GM19099 (cell line): ENCODE results near the gene PREP.

Source experiments
- POLR2A ChIP-seq: IDR thresholded peaks from 3 replicates; pipeline ENCODE4 v1.6.1; 2011; ENCODE audit warnings: low read depth; ENCODE audit not compliant: insufficient read length; ENCODE audit errors: extremely low read depth

The PREP gene

GRCh38 chr6:105326833-105327770, 75.8 kb downstream of the PREP start:
- no peak for TF ChIP-seq POLR2A

DNA sequence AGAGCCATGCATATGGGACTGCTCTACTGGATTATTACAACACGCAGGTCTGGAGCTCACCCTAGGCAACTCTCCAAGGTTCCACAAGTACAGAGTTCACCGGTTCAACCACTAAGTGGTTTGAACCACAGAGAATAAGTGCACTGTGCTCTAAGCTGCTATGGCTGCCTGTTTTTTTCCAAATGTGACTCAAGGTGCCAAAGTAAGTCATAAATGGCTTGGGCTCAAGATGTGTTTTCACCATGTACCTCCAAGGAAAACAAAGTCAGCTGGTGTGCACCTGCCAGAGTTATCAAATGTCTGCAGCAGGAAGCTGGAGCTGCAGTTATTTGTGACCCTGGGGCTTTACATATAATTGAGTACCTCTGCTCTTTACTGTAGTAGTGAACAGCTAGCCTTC, 76.7 kb downstream of the PREP start:
- TF ChIP-seq POLR2A, result no peak

DNA sequence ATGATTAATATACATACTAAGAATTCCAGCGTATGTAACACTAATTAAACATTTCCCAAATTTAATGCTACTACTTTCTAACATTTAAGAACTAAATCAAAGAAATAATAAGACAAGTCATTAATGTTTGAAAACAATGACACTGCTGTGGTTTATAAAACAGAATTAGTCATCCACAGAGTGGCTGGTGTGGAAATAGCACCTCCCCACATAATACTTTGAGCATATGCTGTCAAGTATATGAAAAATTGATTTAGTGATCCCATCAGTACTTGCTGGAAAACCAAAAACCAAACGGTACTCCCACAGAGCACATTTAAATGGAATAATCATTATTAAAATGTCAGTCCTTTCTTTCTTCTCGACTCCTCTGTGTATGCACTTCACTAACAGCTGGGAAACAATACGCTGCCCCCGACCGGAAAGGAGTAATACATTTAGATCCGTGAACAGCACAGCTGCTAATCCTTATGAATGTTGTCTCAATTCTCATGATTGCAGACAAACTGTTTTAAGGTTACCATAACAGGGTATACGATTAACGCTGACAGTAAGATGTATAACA, 78.4 kb downstream of the PREP start:
- TF ChIP-seq POLR2A, result no peak

DNA sequence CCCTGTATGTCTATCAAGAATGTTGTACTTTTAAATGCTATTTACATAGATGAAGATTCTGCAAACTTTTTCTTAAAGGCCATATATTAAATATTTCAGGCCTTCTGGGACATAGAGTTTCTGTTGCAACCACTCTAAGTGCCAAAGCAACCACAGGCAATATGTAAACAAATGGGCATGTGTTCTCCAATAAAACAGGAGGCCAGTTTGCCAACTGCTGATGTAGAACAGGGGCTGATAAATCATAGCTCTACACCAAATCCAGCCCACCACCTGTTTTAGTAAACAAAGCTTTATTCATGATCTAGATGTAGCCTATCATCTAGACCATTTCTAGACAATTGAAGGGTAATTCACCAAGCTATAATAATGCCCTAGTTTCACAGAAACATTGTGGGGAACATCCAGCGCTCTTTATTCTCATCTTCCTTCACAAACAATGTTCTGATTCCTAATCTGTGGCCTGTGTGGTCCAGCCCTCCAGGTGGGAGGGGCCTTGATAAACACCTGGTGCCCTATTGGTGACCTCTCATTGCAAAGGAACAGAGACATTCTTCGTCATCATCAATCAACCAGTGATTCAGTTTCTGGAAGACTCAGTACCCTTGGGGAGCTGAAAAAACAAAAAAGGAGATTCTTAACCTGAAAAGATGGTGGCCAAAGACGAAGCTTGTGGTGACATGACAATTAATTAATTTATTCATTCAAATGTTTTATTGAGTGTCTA, 80.2 kb downstream of the PREP start:
- TF ChIP-seq POLR2A, result no peak

DNA sequence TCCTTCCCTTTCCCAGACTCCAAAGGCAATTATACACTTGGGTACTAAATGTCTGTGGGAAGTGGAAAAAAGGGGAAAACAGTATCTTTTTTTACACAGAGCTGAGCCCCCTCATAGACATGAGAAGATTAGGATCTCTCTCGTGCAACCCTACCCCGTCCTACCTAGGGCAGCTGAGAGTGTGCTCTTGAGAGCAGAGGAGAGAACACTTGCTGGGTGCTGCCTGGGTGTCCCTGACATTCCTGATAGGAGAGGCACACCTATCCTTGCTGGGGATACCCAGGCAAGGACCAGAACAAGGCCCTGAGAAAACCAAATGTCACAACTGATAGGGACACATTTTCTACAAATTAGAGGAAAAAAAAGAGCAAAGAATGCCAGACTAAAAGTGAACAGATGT, 81.2 kb downstream of the PREP start:
- no peak for TF ChIP-seq POLR2A

GRCh38 chr6:105321207-105321606, 81.7 kb downstream of the PREP start:
- no peak for TF ChIP-seq POLR2A

DNA sequence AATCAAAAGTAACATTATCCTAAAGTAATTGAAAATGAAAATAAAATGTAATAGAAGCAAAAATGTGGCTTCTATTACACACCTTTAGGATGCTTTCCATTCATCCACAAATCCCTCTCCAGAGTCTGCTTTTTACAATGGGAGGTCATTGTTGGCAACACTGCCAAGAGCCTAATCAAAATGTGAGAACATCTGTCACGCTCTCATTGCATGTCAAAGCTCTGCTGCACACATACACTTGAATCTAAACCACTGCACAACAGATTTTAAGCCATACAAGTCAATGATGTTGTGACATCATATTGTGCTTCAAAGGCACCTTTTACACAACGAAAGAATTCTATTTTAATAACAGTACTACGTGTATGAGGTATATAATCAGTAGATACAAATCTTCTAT, 82.1 kb downstream of the PREP start:
- no peak for TF ChIP-seq POLR2A

- no peak for TF ChIP-seq POLR2A
Observed at GRCh38 chr6:105320271-105320670, 82.6 kb downstream of the PREP start.

DNA sequence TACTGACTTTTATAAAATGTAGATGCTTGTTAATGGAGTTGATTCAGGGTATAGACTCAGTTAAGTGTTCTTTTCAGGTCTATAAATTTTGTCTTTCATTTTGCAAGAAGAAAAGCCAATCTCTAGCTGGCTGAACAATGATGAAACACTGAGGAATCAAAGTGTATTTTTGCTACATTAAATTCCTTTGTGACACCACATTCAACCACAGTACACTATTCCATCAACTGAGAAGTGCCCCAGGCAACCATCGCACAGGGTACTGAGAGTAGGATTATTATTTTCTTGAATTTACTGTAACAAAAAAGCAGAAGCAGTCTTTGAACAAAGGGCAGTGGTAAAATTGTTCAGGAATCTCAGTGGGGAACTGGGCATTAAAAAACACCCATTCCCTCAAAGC, 83.6 kb downstream of the PREP start:
- TF ChIP-seq POLR2A, result no peak

GRCh38 chr6:105318660-105319059, 84.2 kb downstream of the PREP start:
- TF ChIP-seq POLR2A, result no peak

- TF ChIP-seq POLR2A, result no peak
Observed at GRCh38 chr6:105317607-105318533, 85.0 kb downstream of the PREP start.

GRCh38 chr6:105313211-105313610, 89.7 kb downstream of the PREP start:
- TF ChIP-seq POLR2A, result no peak

- TF ChIP-seq POLR2A, result no peak
Observed at GRCh38 chr6:105310947-105311346, 91.9 kb downstream of the PREP start.

GRCh38 chr6:105310371-105310770, 92.5 kb downstream of the PREP start:
- TF ChIP-seq POLR2A, result no peak

DNA sequence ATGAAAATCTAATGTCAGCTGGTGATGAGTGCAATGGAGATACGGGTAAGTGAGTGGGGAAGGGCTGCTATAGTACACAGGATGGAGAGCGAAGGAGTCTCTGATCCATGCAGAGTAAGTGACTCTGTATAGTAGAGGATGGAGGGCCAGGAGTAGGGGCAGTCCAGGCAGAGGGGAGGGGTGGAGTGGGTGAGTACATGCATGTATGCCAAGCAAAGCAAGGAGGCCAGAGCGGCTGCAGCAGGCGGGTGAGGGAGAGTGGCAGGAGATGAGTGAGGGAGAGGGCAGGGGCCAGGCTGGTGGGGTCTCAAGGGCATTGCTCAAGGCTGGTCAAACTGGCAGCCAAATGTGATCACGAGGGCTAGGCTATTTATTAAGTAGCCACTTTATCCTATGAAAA, 94.0 kb downstream of the PREP start:
- no peak for TF ChIP-seq POLR2A
